ENCODE measurements around the gene CTNND2. TPM values are rescaled to one million over a fixed set of nuclear protein-coding genes. Genes with fewer than 3 reads are reported as not detected.

The CTNND2 gene
- polyA plus RNA-seq, 1 experiment = not detected

DNA sequence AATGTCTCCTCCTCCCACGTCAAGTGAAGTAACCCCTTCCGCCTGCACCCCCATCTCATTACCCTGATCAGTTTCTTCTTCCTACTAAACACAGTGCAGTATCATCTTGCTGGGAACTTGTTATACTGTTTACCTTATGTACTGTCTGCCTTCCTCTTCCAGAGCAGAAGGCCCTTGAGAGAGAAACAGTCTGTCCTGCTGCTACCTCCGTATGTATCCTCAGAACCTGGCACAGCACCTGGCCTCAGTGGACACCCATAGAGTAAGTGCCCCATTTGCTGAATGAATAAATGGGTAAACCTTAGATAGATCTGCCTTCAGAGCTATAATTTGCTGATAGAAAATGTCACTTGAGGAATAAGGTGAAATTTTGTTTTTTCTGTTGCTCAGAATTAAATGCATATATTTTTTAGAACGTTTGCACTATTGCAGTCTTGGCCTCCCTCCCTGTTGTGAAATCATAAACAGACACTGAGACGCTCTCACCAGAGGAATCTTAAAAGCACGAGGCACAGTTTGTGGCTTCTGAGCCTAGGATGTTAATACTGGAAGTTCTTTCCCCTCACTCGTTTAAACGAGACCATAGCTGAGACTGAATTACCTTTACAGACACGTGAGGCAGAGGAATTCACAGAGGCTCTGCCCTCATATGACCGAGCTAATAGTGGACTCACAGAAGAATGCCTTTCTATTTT lies 920.1 kb downstream of the CTNND2 start:
- DNase-seq (ENCODE audit: low read depth, low spot score) = no peak
- ChIA-PET CTCF (interaction anchor here (0.8 kb wide), 1 partner anchor 120 kb away, joined by 3 read pairs; no protein-coding TSS in a partner anchor), POLR2A (no interaction called here)
- H3K4me3 ChIP-seq (ENCODE audit: low read depth, low read length) = no peak overlapping the region
- TF ChIP-seq, protein P1, sequence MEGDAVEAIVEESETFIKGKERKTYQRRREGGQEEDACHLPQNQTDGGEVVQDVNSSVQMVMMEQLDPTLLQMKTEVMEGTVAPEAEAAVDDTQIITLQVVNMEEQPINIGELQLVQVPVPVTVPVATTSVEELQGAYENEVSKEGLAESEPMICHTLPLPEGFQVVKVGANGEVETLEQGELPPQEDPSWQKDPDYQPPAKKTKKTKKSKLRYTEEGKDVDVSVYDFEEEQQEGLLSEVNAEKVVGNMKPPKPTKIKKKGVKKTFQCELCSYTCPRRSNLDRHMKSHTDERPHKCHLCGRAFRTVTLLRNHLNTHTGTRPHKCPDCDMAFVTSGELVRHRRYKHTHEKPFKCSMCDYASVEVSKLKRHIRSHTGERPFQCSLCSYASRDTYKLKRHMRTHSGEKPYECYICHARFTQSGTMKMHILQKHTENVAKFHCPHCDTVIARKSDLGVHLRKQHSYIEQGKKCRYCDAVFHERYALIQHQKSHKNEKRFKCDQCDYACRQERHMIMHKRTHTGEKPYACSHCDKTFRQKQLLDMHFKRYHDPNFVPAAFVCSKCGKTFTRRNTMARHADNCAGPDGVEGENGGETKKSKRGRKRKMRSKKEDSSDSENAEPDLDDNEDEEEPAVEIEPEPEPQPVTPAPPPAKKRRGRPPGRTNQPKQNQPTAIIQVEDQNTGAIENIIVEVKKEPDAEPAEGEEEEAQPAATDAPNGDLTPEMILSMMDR (IDR thresholded peaks at IDR 0.05; ENCODE audit: low read depth, low read length) = no peak
- H3K9me3 ChIP-seq (ENCODE audit: control insufficient read depth, insufficient read depth, low read length) = no peaks in the 10 kb centered on the region
- peaks cover 20% of the 10 kb centered on the region for H3K27me3 ChIP-seq (ENCODE audit: control insufficient read depth, insufficient read depth, low read length)
- no peak overlapping the region for H3K27ac ChIP-seq (ENCODE audit: low read depth, low read length)

DNA sequence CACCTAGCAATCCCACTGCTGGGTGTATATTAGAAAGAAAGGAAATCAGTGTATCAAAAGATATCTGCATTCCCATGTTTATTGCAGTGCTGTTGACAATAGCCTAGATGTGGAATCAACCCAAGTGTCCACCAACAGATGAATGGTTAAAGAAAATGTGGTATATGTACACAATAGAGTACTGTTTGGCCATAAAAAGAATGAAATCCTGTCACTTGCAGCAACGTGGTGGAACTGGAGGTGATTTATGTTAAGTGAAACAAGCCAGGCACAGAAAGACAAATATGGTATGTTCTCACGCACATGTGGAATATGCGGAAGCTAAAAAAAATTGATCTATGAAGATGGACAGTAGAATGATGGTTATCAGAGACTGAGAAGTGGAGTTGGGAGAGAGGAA lies 921.6 kb downstream of the CTNND2 start:
- CTCF ChIA-PET = no interaction called here
- DNase-seq (ENCODE audit: low read depth, low spot score) = no peak
- Histone ChIP-seq H3K9me3 (ENCODE audit: control insufficient read depth, insufficient read depth, low read length) (no peaks in the 10 kb centered on the region), H3K27ac (ENCODE audit: low read depth, low read length) (no peak overlapping the region), H3K4me3 (ENCODE audit: low read depth, low read length) (no peak overlapping the region), H3K27me3 (ENCODE audit: control insufficient read depth, insufficient read depth, low read length) (peaks cover 16% of the 10 kb centered on the region)
- TF ChIP-seq, protein P1 (IDR thresholded peaks at IDR 0.05; ENCODE audit: low read depth, low read length) = no peak
- POLR2A ChIA-PET = no interaction called here

DNA sequence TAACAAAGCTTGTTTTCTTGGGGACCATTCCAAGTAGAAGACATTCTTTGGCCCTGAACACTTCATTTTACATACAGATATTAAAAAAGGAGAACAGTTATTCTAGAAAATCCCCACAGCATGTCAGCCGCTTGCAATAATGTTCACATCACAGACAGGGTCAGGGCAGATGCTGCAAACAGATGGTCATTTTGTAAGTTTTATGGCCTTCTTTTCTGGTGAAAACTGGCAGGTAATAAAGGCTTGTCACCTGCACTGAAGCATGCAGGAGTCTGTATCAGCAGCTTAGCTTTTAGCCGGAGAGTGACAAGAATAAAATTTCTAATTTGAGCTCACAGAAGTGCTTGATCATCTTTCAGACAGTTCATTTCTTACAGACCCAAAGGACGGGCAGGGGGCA lies 922.3 kb downstream of the CTNND2 start:
- Histone ChIP-seq H3K27ac (ENCODE audit: low read depth, low read length) (no peak overlapping the region), H3K9me3 (ENCODE audit: control insufficient read depth, insufficient read depth, low read length) (no peaks in the 10 kb centered on the region), H3K4me3 (ENCODE audit: low read depth, low read length) (no peak overlapping the region), H3K27me3 (ENCODE audit: control insufficient read depth, insufficient read depth, low read length) (peaks cover 14% of the 10 kb centered on the region)
- no peak for DNase-seq (ENCODE audit: low read depth, low spot score)
- ChIA-PET CTCF (no interaction called here), POLR2A (no interaction called here)
- TF ChIP-seq, protein P1 (IDR thresholded peaks at IDR 0.05; ENCODE audit: low read depth, low read length) = no peak

DNA sequence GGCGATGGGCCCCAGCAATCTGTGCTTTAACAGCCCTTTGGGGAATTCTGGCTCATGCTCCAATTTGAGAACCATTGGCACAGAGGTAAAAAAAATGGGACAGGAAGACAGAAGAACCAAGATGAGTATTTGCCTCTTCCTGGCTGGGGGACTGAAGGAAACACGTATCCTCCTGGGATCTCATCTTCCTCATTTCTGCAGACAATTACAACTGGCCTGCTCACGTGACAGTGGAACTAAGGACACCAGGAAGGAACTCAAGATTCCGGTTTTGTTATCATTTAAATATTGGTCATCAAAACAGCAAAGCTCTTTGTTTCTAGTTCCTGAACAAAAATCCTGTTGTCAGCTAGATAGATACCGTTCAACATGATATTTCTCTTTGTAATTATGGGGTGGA lies 927.2 kb downstream of the CTNND2 start:
- CTCF ChIA-PET = interaction anchor here (1.6 kb wide), 1 partner anchor 121 kb away, joined by 3 read pairs; no protein-coding TSS in a partner anchor
- POLR2A ChIA-PET = no interaction called here
- no peak for DNase-seq (ENCODE audit: low read depth, low spot score)
- H3K27me3 ChIP-seq (ENCODE audit: control insufficient read depth, insufficient read depth, low read length) = peaks cover 7% of the 10 kb centered on the region
- H3K4me3 ChIP-seq (ENCODE audit: low read depth, low read length) = no peak overlapping the region
- TF ChIP-seq, protein P1 (IDR thresholded peaks at IDR 0.05; ENCODE audit: low read depth, low read length) = no peak
- H3K27ac ChIP-seq (ENCODE audit: low read depth, low read length) = no peak overlapping the region
- H3K9me3 ChIP-seq (ENCODE audit: control insufficient read depth, insufficient read depth, low read length) = no peaks in the 10 kb centered on the region

DNA sequence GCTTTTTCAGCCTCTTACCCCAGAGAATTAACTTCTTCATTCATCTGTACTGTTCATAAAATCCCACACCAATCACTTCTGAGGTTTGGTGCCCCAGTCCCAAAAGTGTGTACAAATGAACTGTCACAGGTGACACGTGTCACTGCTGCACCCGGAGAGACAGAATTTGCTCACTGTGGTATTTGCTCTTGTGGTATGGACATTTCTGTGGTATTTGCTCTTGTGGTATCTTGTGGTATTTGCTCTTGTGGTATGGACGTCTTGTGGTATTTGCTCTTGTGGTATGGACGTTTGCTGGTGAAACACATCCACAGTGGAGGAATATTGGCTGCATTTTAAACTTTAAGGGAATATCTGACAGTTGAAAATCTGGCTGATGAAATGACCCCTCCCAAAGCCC lies 928.3 kb downstream of the CTNND2 start:
- TF ChIP-seq, protein P1 (IDR thresholded peaks at IDR 0.05; ENCODE audit: low read depth, low read length) = no peak
- DNase-seq (ENCODE audit: low read depth, low spot score) = no peak
- CTCF ChIA-PET = interaction anchor here (1.5 kb wide), 1 partner anchor 12 kb away, joined by 3 read pairs; no protein-coding TSS in a partner anchor

More for the DNA sequence above, 928.3 kb downstream of the CTNND2 start:
- Histone ChIP-seq H3K9me3 (ENCODE audit: control insufficient read depth, insufficient read depth, low read length) (no peaks in the 10 kb centered on the region), H3K4me3 (ENCODE audit: low read depth, low read length) (no peak overlapping the region), H3K27ac (ENCODE audit: low read depth, low read length) (no peak overlapping the region), H3K27me3 (ENCODE audit: control insufficient read depth, insufficient read depth, low read length) (peaks cover 4% of the 10 kb centered on the region)
- POLR2A ChIA-PET = no interaction called here
